RWPE1 (cell line): ENCODE measurements around the gene SLC66A1.
A peak's percentile ranks its signal among the peaks of the same experiment; 100 is the strongest.

Experiments used
- CTCF ChIA-PET: fragments of 350-600 bp; sonication (Branson Sonifier 250); formaldehyde crosslinking; extraction: SDS; loops from one replicate; lab custom pipeline; 2021; lab: Yijun Ruan, JAX
- POLR2A ChIA-PET: fragments of 400-600 bp; formaldehyde crosslinking; extraction: SDS; loops from one replicate; lab custom pipeline; 2020; ENCODE audit warnings: antibody characterized with exemption; ENCODE audit not compliant: low non-redundant PET; lab: Yijun Ruan, JAX
- DNase-seq: peaks from one replicate; pipeline ENCODE4 v3.0.0; 2012; ENCODE audit warnings: low spot score
- H3K27ac ChIP-seq: fragments of 450-650 bp; 2 replicates; pipeline ENCODE4 v1.5.1; 2017
- CTCF ChIP-seq: fragments of 450-650 bp; conservative IDR thresholded peaks from 2 replicates; pipeline ENCODE4 v1.5.1; 2017; ENCODE audit warnings: low read depth, mild to moderate bottlenecking

Gene SLC66A1

GRCh38 chr1:19329188-19329587, 17.1 kb downstream of the SLC66A1 start:
- no peak for DNase-seq
- peak overlapping the region; percentile 17; the same call in 1 of the 2 replicates for H3K27ac ChIP-seq
- POLR2A ChIA-PET = no interaction called here
- CTCF ChIA-PET = no interaction called here
- no peak for TF ChIP-seq CTCF

DNA sequence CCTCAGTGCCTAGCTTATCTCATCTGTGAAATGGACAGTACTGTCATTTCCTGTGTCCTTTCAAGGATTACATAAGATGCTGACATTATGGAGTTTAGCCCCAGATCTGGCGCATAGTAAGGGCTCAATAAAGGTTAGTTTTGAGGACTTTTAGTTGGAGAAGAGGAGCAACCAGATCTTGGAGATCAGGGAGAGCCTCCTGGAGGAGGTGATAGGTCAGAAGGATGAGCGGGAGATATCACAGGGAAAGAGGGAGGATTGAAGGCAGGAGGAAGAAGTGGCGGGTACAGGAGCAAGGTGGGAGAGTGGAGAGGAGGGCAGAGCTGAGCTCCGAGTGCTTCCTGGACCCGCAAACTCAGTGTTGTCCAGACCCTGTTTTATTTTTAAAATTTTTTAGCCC, 17.5 kb downstream of the SLC66A1 start:
- POLR2A ChIA-PET = no interaction called here
- CTCF ChIA-PET = no interaction called here
- no peak for DNase-seq
- TF ChIP-seq CTCF = no peak
- H3K27ac ChIP-seq = peak overlapping the region; percentile 7; the same call in 1 of the 2 replicates

- POLR2A ChIA-PET = interaction anchor here (0.6 to 1.0 kb wide), 2 partner anchors 18 to 346 kb away, joined by 3 read pairs; partner anchors contain the start of genes AKR7A2 and SLC66A1
- no peak for TF ChIP-seq CTCF
- H3K27ac ChIP-seq = no peak overlapping the region; the same call in 1 of the 2 replicates
- CTCF ChIA-PET = interaction anchor here (0.7 kb wide), 1 partner anchor 15 kb away, joined by 3 read pairs; no protein-coding TSS in a partner anchor
- DNase-seq = no peak
Observed at GRCh38 chr1:19330449-19331135, 18.5 kb downstream of the SLC66A1 start.

GRCh38 chr1:19331262-19331878, 19.2 kb downstream of the SLC66A1 start:
- no peak for DNase-seq
- POLR2A ChIA-PET = interaction anchor here (0.5 to 1.0 kb wide), 2 partner anchors 19 to 224 kb away, joined by 3 read pairs; partner anchors contain the start of genes AKR7A2 and SLC66A1
- TF ChIP-seq CTCF = no peak
- no peak overlapping the region for H3K27ac ChIP-seq
- CTCF ChIA-PET = interaction anchor here (1.0 kb wide), 1 partner anchor 331 kb away, joined by 5 read pairs; no protein-coding TSS in a partner anchor

GRCh38 chr1:19332832-19333231, 20.7 kb downstream of the SLC66A1 start:
- ChIA-PET POLR2A (no interaction called here), CTCF (interaction anchor here (0.6 kb wide), 1 partner anchor 585 kb away, joined by 4 read pairs; no protein-coding TSS in a partner anchor)
- no peak for DNase-seq
- no peak for TF ChIP-seq CTCF
- no peak overlapping the region for H3K27ac ChIP-seq

- no peak for DNase-seq
- no peak for TF ChIP-seq CTCF
- ChIA-PET POLR2A (no interaction called here), CTCF (interaction anchor here (0.6 to 0.9 kb wide), 2 partner anchors 11 to 584 kb away, joined by 3 to 4 read pairs; no protein-coding TSS in a partner anchor)
- H3K27ac ChIP-seq = no peak overlapping the region
Observed at GRCh38 chr1:19333587-19334354, 21.6 kb downstream of the SLC66A1 start.
